ENCODE measurements around the gene ACADSB.

The ACADSB gene

DNA sequence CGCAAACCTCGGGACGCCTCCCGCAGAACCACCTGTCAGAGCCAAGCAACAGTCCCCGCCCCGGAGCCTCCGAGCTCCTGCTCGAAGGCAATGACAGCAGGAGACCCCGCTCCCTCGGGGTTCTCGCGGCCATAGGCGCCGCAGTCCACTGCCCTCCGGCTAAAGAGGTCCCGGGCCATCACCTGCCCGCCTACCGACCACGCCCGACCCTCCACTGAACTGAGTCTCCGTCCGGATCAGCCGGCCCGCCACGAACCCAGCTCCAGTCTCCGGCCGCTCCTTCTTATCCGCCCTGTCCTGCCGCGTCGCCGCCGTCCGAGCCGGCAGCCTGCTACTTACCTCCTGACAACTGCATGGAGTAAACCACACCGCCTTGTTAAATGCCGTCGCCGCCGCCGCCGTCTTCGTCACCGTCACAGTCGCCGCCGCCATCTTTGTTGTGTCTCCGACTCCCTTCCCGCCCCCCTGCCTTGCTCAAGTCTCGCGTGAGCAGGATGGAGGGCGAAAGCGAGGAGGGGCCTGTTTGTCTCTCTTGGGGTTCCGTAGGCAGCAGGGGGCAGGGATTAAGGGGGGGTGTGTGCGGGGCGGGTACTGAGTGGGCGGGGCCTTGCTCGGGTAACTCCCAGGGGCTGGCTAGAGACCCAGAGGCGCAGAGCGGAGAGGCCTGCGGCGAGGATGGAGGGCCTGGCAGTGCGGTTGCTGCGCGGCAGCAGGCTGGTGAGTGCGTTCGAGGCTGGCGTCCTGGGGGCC is at the start of gene ACADSB, which contains the start of gene IKZF5:
TSS of gene ACADSB (plus strand) at position 652 of the 750 bp plus-strand sequence. CDS start at position 676, 24 bp downstream.
TSS of gene IKZF5 (minus strand) at position 441 of the 750 bp plus-strand sequence. CDS start 10,170 bp downstream, outside the sequence.
- DNase-seq = peak; percentile 18

DNA sequence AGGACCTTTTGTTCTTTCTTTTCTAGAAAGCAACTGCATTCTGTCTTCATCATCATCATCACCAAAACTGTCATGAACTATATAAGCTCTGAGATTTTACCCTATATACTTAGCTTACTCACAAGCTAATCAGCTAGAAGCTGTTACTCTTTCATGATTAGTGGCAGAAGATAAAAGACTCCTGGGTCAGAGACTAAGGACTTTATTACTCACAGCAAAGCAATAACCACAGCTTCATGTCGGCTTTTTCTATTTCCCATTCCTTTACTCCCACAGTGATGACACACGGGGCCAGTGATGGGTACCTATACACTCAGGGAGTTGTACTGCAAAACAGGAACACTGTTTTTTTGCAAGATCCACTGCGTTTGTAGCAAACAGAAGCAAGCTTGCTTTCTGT is 46.4 kb upstream of the ACADSB start:
- DNase-seq = no peak

DNA sequence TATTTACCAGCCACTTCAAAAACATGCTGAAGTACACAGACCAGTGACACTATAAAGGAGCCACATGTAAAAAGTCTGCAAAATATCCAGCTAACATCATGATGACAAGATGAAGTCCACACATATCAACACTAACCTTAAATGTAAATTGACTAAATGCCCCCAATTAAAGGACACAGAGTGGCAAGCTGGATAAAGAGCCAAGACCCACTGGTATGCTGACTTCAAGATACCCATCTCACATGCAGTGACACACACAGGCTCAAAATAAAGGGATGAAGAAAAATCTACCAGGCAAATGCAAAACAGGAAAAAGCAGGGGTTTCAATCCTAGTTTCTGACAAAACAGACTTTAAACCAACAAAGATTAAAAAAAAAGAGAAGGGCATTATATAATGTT is 41.9 kb upstream of the ACADSB start:
- no peak for DNase-seq

DNA sequence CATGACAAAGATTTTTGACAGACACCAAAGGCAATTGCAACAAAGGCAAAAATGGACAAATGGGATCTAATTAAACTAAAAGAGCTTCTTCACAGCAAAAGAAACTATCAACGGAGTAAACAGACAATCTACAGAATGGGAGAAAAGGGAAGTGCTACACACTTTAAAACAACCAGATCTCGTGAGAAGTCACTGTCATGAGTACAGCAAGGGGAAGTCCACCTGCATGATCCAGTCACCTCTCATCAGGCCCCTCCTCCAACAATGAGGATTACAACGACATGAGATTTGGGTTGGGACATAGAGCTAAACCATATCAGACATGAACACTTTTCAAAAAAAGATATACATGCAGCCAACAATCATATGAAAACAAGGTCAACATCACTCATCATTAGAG is 40.1 kb upstream of the ACADSB start:
- DNase-seq = no peak

DNA sequence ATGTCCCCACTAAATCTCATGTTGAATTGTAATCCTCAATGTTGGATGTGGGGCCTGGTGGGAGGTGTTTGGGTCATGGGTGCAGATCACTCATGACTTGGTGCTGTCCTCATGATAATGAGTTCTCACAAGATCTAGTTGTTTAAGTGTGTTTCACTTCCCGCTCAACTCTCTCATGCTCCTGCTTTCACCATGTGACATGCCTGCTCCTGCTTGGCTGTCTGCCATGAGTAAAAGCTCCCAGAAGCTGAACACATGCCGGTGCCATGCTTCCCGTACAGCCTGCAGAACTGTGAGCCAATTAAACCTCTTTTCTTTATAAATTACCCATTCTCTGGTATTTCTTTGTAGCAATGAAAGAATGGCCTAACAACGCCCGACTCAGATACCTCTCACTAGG is 34.8 kb upstream of the ACADSB start:
- DNase-seq = no peak

DNA sequence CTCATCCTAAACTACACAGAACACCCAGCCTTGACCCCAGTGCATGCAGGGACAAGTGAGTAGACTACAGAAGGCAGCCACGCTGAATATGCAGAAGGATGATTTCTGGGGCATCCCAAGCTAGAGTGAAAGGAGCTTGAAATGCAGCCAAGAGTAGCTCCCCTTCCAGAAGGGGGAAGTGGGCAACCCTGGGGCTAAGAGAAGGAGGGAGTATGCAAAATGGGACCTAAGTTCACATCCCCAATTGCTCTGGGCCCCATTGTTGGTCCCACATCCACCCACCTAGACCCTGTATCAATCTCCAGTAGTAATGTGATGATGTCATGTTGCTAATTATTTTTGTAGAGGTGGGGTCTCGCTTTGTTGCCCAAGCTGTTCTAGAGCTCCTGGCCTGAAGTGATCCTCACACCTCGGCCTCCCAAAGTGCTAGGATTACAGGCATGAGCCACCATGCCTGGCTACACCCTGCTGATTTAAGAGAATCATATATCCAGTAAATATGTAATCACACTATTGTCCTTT is 34.2 kb upstream of the ACADSB start:
- no peak for DNase-seq

DNA sequence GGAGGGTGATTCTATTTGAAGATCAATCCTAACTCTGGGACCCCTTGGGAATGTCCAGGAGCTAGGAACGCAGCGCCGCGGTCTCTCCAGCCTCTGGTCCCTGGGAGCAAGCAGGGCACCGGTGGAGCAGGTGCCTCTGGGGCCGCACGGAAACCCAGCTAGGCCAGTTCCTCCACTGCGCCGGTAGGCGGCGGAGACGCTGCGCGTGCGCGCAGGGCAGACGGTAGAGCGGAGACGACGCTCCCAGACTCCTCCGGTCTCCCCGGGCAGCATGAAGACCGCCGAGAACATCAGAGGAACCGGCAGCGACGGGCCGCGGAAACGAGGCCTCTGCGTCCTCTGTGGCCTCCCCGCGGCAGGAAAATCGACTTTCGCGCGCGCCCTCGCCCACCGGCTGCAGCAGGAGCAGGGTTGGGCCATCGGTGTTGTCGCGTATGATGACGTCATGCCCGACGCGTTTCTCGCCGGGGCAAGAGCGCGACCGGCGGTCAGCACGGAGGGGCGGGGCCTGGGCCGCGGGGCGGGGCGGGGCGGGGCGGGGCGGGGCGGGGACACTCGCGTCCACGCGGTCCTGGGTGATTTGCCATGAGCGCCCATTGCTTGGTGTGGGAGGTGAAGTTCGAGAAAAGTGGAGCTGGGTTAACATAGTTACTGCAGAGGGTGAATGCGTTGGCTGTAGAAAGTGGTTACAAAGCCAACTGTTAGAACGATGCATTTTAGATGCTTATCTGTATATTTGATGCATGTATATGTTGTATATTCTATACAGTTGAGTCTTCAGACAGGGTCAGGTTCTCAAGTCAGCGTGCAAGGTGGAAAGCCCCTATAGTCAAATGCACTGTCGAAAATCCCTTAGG is 28.4 kb upstream of the ACADSB start, which contains the start of gene PSTK:
TSS of gene PSTK (plus strand) at position 193 of the 857 bp plus-strand sequence. CDS start at position 272, 79 bp downstream.
- peak; percentile 7 for DNase-seq

DNA sequence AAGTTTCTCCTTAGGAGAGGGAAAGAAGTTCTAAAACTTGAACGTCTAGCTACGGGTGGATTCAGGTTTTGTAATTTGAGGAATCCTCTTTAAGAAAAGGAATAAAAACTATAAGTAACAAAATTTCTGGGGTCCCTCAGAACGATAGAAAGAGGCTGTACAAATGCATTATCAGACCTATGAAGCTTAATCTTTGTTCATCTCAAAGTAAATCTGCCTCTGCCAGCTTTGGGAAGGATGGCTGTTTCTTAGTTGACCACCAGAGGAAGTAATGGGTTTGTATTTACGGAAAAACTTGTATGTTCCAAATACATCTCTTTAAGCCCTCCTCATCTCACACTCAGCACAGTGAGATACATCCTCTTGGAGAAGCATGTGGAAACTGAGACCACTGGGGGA is 27.7 kb upstream of the ACADSB start:
- no peak for DNase-seq

DNA sequence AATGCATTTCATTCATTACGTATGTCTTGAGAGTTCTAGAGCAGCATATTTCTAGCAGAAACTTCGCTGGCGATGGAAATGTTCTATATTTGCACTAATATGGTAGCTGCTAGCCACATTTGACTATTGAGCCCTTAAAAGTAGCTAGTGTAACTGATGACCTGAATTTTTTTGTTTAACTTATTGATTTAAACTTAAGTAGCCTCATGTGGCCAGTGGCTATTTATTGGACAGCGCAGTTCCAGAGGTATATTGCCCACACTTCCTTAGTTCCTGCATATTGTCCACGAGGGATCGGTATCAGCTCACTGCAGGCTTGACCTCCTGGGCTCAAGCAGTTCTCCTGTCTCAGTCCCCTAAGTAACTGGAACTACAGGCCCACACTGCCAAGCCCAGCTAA is 24.9 kb upstream of the ACADSB start:
- DNase-seq = no peak

DNA sequence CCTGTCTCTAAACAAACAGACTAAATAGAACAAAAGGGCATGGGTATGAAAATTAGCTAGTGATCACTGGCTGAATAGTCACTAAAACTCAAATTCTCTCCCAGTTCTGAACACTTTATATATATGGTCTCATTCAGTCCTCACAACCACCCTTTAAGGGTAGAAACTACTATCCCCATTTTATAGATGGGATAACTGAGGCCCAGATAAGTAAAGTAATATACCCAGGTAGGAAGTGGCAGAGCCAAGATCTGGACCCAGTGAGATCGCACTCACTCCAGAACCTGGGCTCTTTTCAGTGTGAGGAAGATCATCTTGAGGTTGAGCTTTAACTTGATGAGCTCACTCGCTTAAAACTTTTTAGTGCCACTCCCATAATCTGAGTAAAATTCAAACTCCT is 24.1 kb upstream of the ACADSB start:
- DNase-seq = no peak

DNA sequence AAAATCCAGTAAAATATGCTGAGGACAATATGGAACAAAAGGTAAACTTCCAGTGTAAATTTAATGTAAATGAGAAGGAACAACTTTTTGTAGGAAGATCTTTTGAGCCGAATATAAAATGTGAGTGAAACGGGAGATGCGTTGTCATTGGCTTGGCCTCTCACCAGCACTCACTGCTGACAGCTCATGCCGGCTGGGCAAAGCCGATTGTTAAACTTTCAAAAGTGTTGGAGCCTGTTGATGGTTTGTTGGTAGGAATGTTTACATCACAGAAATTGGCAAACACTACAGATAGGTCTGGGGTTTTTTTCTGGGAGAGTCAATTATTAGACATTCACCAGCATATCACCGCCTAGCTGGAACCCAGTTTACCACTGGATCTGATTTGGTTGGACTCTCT is 22.5 kb upstream of the ACADSB start:
- DNase-seq = no peak

DNA sequence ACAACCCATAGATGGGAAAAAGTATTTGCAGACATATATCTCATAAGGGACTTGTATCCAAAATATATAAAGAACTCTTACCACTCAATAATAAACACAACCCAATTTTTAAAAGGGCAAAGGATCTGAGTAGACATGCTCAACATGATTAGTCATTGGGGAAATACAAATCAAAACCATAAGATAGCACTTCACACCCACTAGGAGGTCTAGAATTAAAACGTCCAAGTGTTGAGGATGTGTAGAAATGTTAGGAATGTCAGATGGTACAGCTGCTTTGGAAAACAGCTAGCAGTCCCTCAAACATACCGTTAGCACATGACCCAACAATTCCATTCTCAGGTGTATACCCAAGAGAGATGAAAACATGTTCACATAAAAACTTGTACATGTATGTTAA is 20.3 kb upstream of the ACADSB start:
- DNase-seq = no peak

DNA sequence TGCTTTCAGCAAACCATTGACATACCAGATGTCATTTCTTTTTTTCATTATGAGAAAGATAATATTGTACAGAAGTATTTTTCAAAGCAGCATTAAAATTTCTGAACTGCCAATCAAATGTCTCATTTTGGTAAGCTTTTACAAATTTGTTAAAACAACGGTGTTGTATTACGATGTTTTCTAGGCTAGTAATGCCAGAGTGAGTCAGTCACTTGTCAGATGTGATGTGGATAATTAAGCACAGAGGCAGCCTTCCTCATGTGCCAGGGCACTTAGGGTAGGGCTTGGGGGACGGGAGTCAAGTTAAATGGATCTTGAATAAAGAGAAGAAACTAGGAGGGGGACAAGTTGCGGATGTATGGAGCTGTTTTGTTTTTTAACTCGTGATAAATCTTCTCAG is 18.5 kb upstream of the ACADSB start:
- DNase-seq = no peak

DNA sequence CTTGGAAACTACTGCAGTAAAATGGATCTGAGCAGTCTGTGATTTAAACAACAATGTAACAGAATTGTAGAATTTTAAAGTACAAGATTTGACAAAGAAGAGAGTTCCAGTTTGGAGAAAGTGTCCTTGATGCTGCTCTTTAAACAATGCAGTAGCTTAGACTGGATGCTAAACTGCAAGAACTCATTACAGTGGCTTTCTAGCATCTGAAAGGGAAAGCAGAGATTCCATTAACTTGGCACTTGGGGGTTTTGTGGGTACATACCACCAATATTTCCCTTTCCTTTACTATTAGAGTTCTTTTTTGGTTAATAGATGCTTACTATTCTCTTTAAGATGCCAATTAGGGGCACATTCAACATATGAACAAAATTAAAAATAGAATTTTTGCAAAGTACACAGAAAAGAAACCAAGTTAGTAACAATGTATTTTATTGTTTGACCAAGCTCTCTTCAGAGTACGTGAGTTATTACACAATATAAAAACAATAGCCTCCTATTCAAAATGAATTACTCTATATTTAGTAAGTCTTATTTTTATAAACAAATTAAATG is 16.7 kb upstream of the ACADSB start:
- DNase-seq = no peak

DNA sequence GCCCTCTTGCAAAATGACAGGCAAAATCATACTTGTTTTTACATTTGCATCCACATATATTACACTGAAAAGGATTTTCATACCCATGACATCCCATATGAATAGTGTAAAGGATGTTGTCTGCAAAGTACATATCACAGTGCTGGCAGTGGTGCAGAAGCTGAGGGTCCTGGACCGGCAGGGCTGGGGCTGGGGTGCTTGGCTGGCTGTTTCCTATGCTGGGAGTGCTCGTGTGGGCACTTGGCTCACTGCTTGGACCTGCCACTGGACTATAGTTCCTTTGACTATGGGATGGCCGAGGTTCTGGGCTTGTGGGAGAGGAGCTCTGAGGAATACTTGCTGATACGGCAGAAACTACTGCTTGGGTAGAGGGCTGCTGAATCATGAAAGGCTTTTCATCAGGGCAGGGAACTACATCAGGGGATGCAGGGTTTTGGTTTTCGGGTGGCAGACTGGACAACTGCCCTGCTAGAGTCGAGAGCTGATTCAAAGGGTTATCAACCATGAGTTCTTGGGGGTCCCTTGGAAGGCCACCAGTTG is 14.9 kb upstream of the ACADSB start:
- no peak for DNase-seq

DNA sequence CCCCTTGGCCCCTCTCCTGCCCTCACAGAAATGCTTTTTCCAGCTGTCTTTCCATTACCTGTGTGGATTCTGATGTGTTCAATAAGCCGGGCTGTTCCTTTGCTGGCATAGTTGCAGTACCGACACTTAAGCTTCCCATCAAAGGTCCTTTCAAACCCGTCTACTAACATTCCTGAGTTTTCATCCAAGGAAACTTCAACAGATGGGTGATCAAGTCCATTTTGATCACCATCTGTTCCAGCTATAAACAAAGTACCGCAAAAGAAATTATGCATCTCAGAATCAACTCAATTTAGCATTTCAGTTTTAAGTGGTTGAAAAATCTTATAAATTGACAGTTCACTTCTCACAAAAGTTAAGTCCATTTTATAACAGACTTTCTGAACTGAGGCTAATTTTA is 12.9 kb upstream of the ACADSB start:
- peak; percentile 7 for DNase-seq

DNA sequence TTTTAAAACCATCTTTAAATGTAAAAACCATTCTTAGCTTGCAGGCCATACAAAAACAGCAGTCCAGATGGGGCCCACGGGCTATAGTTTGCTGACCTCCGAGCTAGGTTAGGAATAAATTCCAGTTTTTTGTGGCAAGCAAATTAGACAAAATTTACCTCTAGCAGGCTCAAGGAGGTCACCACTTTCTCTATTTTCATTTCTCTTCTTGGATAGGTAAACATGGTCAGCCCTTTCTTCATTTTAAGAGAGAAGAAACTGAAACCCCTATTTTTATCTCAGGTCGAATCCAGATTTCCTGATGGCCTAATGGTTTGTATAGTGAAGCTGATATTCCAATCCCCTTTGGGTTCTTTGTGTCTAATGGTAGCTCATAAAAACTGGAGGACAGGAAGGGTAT is 10.9 kb upstream of the ACADSB start:
- no peak for DNase-seq

DNA sequence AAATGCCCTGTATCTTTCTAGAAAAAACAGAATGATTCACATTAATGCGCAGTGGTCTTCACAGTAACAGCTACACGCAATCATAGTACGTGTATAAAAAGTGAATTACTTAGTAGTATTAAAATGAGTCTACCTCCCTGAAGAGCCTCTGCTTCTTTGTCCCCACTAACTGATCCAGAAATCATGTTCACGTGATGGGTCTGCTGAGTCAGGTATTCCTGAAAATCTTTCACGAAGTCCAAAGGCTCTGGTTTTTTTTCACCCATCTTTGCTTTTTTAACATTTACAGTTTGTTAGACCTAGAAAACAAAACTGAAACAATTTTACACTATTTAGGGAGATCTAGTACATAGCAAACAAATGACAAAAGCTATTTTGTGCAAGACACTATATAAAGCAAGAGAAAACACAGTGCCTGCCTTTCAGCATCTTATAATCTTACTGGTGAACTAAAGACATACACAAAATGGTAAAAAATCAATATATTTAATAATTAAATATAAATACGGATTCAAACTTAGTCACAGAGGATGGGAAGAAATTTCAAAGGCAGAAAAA is 10.4 kb upstream of the ACADSB start:
- no peak for DNase-seq

DNA sequence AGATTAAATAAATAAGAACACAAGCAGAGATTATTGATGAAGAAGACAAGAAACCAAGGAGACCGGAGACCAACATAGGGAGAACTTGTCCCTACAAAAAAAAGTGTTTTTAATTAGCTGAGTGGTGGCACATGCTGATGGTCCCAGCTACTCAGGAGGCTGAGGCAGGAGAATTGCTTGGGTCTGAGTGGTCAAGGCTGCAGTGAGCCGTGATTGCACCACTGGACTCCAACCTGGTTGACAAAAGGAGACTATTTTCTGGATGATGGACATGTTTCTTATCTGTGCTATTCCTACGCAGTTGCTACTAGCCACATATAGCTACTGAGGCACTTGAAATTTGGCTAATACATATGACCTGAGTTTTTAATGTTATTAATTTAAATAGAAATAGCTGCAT is 9.9 kb upstream of the ACADSB start:
- no peak for DNase-seq

DNA sequence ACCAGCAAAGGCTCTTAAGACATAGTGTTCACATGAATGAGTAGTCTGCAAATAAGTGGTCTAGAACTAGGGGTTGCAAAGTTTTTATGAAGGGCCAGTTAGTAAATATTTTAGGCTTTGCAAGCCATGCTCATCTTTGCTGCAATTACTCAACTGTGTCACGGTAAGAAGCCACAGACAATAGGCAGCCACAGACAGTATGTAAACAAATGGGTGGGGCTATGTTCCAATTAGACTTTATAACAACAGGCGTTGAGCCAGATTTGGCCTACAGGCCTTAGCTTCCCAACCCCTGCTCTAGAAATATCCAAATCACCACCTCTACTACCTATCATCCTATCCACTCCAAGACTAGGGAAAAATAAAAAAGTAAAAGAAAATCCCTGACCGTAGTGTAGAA is 9.5 kb upstream of the ACADSB start:
- DNase-seq = no peak

DNA sequence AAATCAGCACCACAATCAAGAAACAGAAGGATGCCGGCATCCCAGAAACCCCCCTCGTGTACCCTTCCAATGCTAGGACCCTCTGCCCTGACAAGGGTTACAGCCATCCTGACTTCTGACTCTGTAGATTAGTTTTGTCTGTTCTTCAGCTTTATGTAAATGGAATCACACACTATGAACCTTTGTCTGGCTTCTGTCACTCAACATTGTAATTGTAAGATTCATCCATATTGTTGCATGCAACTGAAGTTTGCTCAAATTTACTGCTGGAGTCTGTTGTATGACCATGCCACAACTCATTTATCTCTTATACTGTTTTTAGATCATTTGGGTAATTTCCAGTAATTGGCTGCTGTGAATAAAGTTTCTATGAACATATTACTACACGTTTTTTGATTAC is 8.7 kb upstream of the ACADSB start:
- no peak for DNase-seq

DNA sequence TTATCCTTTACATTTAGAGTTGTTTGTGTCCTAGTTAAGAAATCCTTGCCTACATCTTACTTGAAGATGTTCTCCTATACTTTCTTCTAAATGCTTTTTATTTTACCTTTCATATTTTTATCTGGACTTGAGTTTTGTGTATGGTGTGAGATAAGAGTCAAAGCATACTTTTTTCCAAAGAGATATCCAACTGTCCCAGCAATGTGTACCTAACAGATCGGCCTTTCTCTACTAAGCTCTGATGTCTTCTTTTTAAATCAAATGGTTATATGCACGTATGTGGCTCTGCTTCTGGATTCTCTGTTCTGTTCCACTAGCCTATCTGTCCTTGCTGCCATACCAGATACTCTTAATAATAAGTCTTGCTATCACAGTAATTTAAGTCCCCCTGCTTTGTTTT is 7.4 kb upstream of the ACADSB start:
- DNase-seq = no peak

DNA sequence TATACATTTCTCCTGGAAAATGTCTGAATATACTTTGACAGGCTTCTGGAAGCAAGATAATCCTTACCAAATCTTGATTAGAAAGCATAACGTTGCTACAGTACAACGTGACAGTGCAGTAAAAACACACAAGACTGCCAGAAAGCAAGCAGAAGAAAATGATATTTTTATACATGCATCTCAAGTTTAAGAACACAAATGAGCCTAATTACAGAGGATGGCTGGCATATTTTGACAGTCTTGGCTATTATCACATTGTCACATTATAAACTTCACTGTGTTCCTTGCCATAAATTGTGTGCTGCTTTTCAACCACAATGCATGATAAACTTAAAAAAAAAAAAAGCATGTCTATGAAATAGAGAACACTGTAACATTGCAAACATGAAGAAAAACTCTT is 4.5 kb upstream of the ACADSB start:
- no peak for DNase-seq

All from NCI-H524 treated with DMSO at 0.1 percent for 48 hours (cell line).